ENCODE measurements around the gene C8A. TPM values are rescaled to one million over a fixed set of nuclear protein-coding genes. Genes with fewer than 3 reads are reported as not detected.

The C8A gene
- total RNA-seq, 1 experiment from 2014 or later, result not detected

DNA sequence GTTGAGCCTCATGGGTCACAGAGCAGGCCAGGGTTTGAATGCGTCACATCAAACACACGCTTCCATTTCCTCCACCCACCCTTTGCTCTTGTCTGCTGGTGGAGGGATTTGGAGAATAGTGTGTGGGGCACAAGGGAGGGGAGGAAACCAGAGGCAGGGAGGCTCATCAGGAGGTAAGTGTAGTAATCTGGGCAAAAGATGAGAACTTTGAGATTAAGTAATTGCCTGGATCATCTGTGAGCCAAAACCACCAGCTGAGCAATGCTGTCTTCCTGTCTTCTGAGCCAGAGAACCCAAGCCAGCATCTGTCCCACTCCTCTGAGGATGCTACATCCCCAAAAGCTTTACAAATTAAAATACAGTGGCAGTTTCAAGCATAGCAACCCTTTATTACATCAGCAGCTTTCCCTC is 66.0 kb downstream of the C8A start:
- no peak for TF ChIP-seq CTCF (conservative IDR thresholded peaks at IDR 0.05)
- no peak for TF ChIP-seq EZH2 (IDR thresholded peaks at IDR 0.05; ENCODE audit: low read depth)
- Histone ChIP-seq H2AFZ (no peak overlapping the region), H3K79me2 (ENCODE audit: low read depth) (no peaks in the 10 kb centered on the region), H3K9me2 (ENCODE audit: insufficient read depth) (no peaks in the 10 kb centered on the region), H3K27me3 (ENCODE audit: insufficient read depth, low read depth) (peaks cover 23% of the 10 kb centered on the region), H3K9me3 (ENCODE audit: insufficient read depth, low read depth) (no peaks in the 10 kb centered on the region), H3F3A (ENCODE audit: insufficient read depth, low read depth) (no peaks in the 10 kb centered on the region), H3K4me2 (no peak overlapping the region), H3K36me3 (ENCODE audit: low read depth) (no peaks in the 10 kb centered on the region), H3K27ac (no peak overlapping the region), H4K20me1 (ENCODE audit: insufficient read depth) (no peaks in the 10 kb centered on the region), H3K4me1 (replicated peaks; ENCODE audit: insufficient read depth) (no peaks in the 10 kb centered on the region), H3K4me3 (no peak overlapping the region)
- BruUV-seq (replicated peaks), result no TSS peak
- no peak for DNase-seq
- ChIA-PET POLR2A (ENCODE audit: unreplicated experiment) (no interaction called here), CTCF (no interaction called here)
- intact Hi-C loops (cut with micrococcal nuclease; ENCODE audit: unreplicated experiment), result no loop called here

- Histone ChIP-seq H2AFZ (no peak overlapping the region), H4K20me1 (ENCODE audit: insufficient read depth) (no peaks in the 10 kb centered on the region), H3K27me3 (ENCODE audit: insufficient read depth, low read depth) (peaks cover 23% of the 10 kb centered on the region), H3K27ac (no peak overlapping the region), H3K4me2 (no peak overlapping the region), H3F3A (ENCODE audit: insufficient read depth, low read depth) (no peaks in the 10 kb centered on the region), H3K4me3 (no peak overlapping the region), H3K36me3 (ENCODE audit: low read depth) (no peaks in the 10 kb centered on the region), H3K9me3 (ENCODE audit: insufficient read depth, low read depth) (no peaks in the 10 kb centered on the region), H3K4me1 (replicated peaks; ENCODE audit: insufficient read depth) (no peaks in the 10 kb centered on the region), H3K9me2 (ENCODE audit: insufficient read depth) (no peaks in the 10 kb centered on the region), H3K79me2 (ENCODE audit: low read depth) (no peaks in the 10 kb centered on the region)
- intact Hi-C loops (cut with micrococcal nuclease; ENCODE audit: unreplicated experiment), result no loop called here
- no TSS peak for BruUV-seq (replicated peaks)
- TF ChIP-seq EZH2 (IDR thresholded peaks at IDR 0.05; ENCODE audit: low read depth) (no peak), CTCF (conservative IDR thresholded peaks at IDR 0.05) (no peak)
- CTCF ChIA-PET, result no interaction called here
- DNase-seq, result no peak
- POLR2A ChIA-PET (ENCODE audit: unreplicated experiment), result no interaction called here
Observed at GRCh38 chr1:56921479-56921878, 66.9 kb downstream of the C8A start.

- BruUV-seq (replicated peaks), result no TSS peak
Observed at GRCh38 chr1:56922070-56922469, 67.5 kb downstream of the C8A start.

More at GRCh38 chr1:56922070-56922469, 67.5 kb downstream of the C8A start:
- Histone ChIP-seq H3K9me2 (ENCODE audit: insufficient read depth) (no peaks in the 10 kb centered on the region), H3K4me2 (no peak overlapping the region), H4K20me1 (ENCODE audit: insufficient read depth) (no peaks in the 10 kb centered on the region), H3K9me3 (ENCODE audit: insufficient read depth, low read depth) (no peaks in the 10 kb centered on the region), H3K79me2 (ENCODE audit: low read depth) (no peaks in the 10 kb centered on the region), H3K27me3 (ENCODE audit: insufficient read depth, low read depth) (peaks cover 23% of the 10 kb centered on the region), H2AFZ (no peak overlapping the region), H3K4me1 (replicated peaks; ENCODE audit: insufficient read depth) (no peaks in the 10 kb centered on the region), H3K27ac (no peak overlapping the region), H3K36me3 (ENCODE audit: low read depth) (no peaks in the 10 kb centered on the region), H3K4me3 (no peak overlapping the region), H3F3A (ENCODE audit: insufficient read depth, low read depth) (no peaks in the 10 kb centered on the region)
- ChIA-PET POLR2A (ENCODE audit: unreplicated experiment) (no interaction called here), CTCF (no interaction called here)
- no peak for TF ChIP-seq EZH2 (IDR thresholded peaks at IDR 0.05; ENCODE audit: low read depth)
- no peak for TF ChIP-seq CTCF (conservative IDR thresholded peaks at IDR 0.05)
- no peak for DNase-seq
- intact Hi-C loops (cut with micrococcal nuclease; ENCODE audit: unreplicated experiment), result no loop called here
